Large intestine (tissue), 3 donors: Measurements from ENCODE around the gene ARVCF. TPM values are rescaled to one million over a fixed set of nuclear protein-coding genes. Genes with fewer than 3 reads are reported as not detected.
A peak's percentile ranks its signal among the peaks of the same experiment; 100 is the strongest.

ENCODE experiments used
- DNase-seq, 2 donors: peaks; one replicate each; pipeline versions ENCODE4 v3.0.0 to v3.0.0-alpha.2; 2013
- H3K27ac ChIP-seq: one replicate; pipeline ENCODE4 v1.5.1; 2013; ENCODE audit warnings: low read length
- H3K27me3 ChIP-seq: 2 replicates; pipeline ENCODE4 v1.6.1; 2013; ENCODE audit warnings: low read length; ENCODE audit not compliant: control insufficient read depth, insufficient read depth
- H3K36me3 ChIP-seq: 2 replicates; pipeline ENCODE4 v1.6.1; 2013; ENCODE audit warnings: low read length; ENCODE audit not compliant: control insufficient read depth, insufficient read depth
- H3K4me1 ChIP-seq: one replicate; pipeline ENCODE4 v1.6.1; 2013; ENCODE audit warnings: low read length; ENCODE audit not compliant: control insufficient read depth, insufficient read depth
- H3K4me3 ChIP-seq: one replicate; pipeline ENCODE4 v1.5.1; 2013; ENCODE audit warnings: low read length
- H3K9me3 ChIP-seq: one replicate; pipeline ENCODE4 v1.6.1; 2013; ENCODE audit warnings: mild to moderate bottlenecking, low read depth, low read length, moderate library complexity; ENCODE audit not compliant: control insufficient read depth
- WGBS: methylation state at CpG from one replicate; pipeline ENCODE4 v1.1.5; 2013; ENCODE audit warnings: low lambda C conversion rate; ENCODE audit not compliant: insufficient coverage; 5-methylcytosine and 5-hydroxymethylcytosine counted together
- polyA plus RNA-seq: library from polyadenylated mRNA; unstranded; fragments of 120-200 nt; gene quantifications from one replicate; pipeline ENCODE4 v1.2.1, GENCODE V29; 2013

The ARVCF gene
- polyA plus RNA-seq, 1 donor = 21.8 TPM

- no peak for DNase-seq
- peaks cover 10% of the 10 kb centered on the region for H3K4me1 ChIP-seq
- H3K9me3 ChIP-seq = no peaks in the 10 kb centered on the region
- H3K4me3 ChIP-seq = no peak overlapping the region
- no peaks in the 10 kb centered on the region for H3K36me3 ChIP-seq
- no CpG with 5 or more reads among the region's 18 CpGs for WGBS
- H3K27ac ChIP-seq = no peak overlapping the region
- no peaks in the 10 kb centered on the region for H3K27me3 ChIP-seq
Measured at GRCh38 chr22:19988965-19989724, 27.5 kb downstream of the ARVCF start.

GRCh38 chr22:19988331-19988808, 28.3 kb downstream of the ARVCF start:
- no peak for DNase-seq
- no peaks in the 10 kb centered on the region for H3K9me3 ChIP-seq
- no peaks in the 10 kb centered on the region for H3K27me3 ChIP-seq
- no peaks in the 10 kb centered on the region for H3K36me3 ChIP-seq
- peaks cover 10% of the 10 kb centered on the region for H3K4me1 ChIP-seq
- H3K27ac ChIP-seq = no peak overlapping the region
- WGBS = no CpG with 5 or more reads among the region's 9 CpGs
- no peak overlapping the region for H3K4me3 ChIP-seq

GRCh38 chr22:19987394-19988306, 29.0 kb downstream of the ARVCF start:
- Histone ChIP-seq H3K4me3 (no peak overlapping the region), H3K36me3 (no peaks in the 10 kb centered on the region), H3K9me3 (no peaks in the 10 kb centered on the region), H3K27me3 (no peaks in the 10 kb centered on the region), H3K4me1 (peaks cover 10% of the 10 kb centered on the region), H3K27ac (no peak overlapping the region)
- peak in 1 of 2 donors; percentile 43 for DNase-seq
- no CpG with 5 or more reads among the region's 24 CpGs for WGBS

- DNase-seq = peak; percentile 69 to 76
- H3K4me1 ChIP-seq = peaks cover 10% of the 10 kb centered on the region
- H3K9me3 ChIP-seq = no peaks in the 10 kb centered on the region
Measured at GRCh38 chr22:19986410-19987341, 29.9 kb downstream of the ARVCF start.

GRCh38 chr22:19986011-19986409, 30.6 kb downstream of the ARVCF start:
- no CpG with 5 or more reads among the region's 2 CpGs for WGBS
- DNase-seq = no peak
- Histone ChIP-seq H3K4me3 (peak overlapping the region; percentile 54), H3K27me3 (no peaks in the 10 kb centered on the region), H3K9me3 (no peaks in the 10 kb centered on the region), H3K36me3 (peaks cover 2% of the 10 kb centered on the region), H3K27ac (no peak overlapping the region), H3K4me1 (peaks cover 10% of the 10 kb centered on the region)

More at GRCh38 chr22:19986410-19987341, 29.9 kb downstream of the ARVCF start:
- H3K36me3 ChIP-seq = no peaks in the 10 kb centered on the region
- WGBS = no CpG with 5 or more reads among the region's 76 CpGs
- no peaks in the 10 kb centered on the region for H3K27me3 ChIP-seq
- H3K27ac ChIP-seq = peak overlapping the region; percentile 23
- peak overlapping the region; percentile 54 for H3K4me3 ChIP-seq

- Histone ChIP-seq H3K4me1 (peaks cover 10% of the 10 kb centered on the region), H3K27me3 (no peaks in the 10 kb centered on the region), H3K9me3 (no peaks in the 10 kb centered on the region), H3K36me3 (peaks cover 10% of the 10 kb centered on the region), H3K27ac (no peak overlapping the region), H3K4me3 (no peak overlapping the region)
- DNase-seq = no peak
- WGBS = no CpG with 5 or more reads among the region's 11 CpGs
Measured at GRCh38 chr22:19984851-19985811, 31.5 kb downstream of the ARVCF start.

GRCh38 chr22:19984201-19984753, 32.3 kb downstream of the ARVCF start:
- peaks cover 14% of the 10 kb centered on the region for H3K36me3 ChIP-seq
- H3K27me3 ChIP-seq = no peaks in the 10 kb centered on the region
- WGBS = no CpG with 5 or more reads among the region's 19 CpGs
- H3K9me3 ChIP-seq = no peaks in the 10 kb centered on the region
- no peak overlapping the region for H3K27ac ChIP-seq
- no peak overlapping the region for H3K4me3 ChIP-seq
- no peak for DNase-seq
- H3K4me1 ChIP-seq = peaks cover 10% of the 10 kb centered on the region

GRCh38 chr22:19983741-19984140, 32.9 kb downstream of the ARVCF start:
- H3K9me3 ChIP-seq = no peaks in the 10 kb centered on the region
- no peak overlapping the region for H3K4me3 ChIP-seq
- peaks cover 10% of the 10 kb centered on the region for H3K4me1 ChIP-seq
- no peak for DNase-seq
- no CpG with 5 or more reads among the region's 5 CpGs for WGBS
- no peaks in the 10 kb centered on the region for H3K27me3 ChIP-seq
- H3K36me3 ChIP-seq = peaks cover 19% of the 10 kb centered on the region
- no peak overlapping the region for H3K27ac ChIP-seq
